Superior temporal gyrus (tissue), 1 donor: ENCODE data around the gene CLTRN.
"Not testable (repeated sequence)": the region's sequence is repeated elsewhere in the genome, so short reads cannot be mapped to it uniquely, and the experiment has no call there.

Experiments used
- DNase-seq: peaks from one replicate; pipeline ENCODE4 v3.0.0-alpha.2; 2016; ENCODE audit errors: extremely low spot score

Gene CLTRN

DNA sequence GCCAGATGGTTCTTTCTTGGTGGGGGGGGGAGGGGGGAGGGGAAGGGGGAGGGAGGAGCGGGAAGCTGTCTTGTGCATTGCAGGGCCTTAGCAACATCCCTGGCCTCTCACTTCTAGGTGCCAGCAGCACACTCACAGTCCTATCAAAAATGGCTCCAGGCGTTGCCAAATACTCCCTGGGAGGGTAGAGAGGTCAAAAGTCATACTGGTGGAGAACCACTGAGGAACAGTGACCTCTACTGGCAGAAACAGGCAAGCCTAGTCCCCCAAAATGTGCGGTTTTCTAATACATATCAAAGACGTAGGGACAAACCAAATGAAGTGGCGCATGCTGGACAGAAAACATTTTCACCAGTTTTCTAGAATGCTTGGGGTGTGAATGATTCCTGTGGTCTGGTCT is 17.1 kb downstream of the CLTRN start:
- not testable (repeated sequence) for DNase-seq

- no peak for DNase-seq
Measured at GRCh38 chrX:15646543-15646942, 18.1 kb downstream of the CLTRN start.

DNA sequence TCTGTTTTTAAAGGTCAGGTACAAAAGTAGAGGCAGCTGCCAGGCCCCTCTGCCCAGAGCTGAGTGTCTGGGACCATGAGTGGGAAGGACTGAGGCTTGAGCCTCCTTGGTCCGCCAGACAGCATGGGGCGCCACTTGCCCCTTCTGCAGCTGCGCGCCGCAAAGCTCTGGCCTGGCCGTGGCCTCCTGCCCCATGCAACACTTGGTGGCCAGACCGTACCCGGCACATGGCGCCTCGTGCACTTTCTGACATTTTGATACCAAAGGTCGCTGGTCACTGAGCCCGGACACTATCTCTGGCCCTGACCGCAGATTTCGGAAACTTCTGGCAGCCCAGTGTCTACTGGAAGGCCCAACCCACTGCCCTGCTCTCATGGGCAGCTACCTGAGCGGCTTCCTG is 18.6 kb downstream of the CLTRN start:
- no peak for DNase-seq

- DNase-seq = no peak
Measured at GRCh38 chrX:15645266-15645665, 19.3 kb downstream of the CLTRN start.

DNA sequence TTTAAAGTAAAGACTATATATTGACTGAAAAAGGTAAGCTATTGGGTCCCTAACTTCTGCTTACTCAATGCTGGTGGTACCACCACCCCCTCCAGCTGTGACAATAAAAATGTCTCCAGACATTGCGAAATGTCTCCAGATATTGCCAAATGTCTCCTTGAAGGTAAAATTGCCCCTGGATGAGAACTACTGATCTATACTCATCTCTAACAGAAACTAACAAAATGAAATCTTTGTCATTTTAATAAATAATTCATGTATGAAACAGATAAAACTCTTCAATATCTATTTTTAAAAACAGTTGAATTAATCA is 20.1 kb downstream of the CLTRN start:
- no peak for DNase-seq

GRCh38 chrX:15643786-15644559 is 20.6 kb downstream of the CLTRN start:
- no peak for DNase-seq

DNA sequence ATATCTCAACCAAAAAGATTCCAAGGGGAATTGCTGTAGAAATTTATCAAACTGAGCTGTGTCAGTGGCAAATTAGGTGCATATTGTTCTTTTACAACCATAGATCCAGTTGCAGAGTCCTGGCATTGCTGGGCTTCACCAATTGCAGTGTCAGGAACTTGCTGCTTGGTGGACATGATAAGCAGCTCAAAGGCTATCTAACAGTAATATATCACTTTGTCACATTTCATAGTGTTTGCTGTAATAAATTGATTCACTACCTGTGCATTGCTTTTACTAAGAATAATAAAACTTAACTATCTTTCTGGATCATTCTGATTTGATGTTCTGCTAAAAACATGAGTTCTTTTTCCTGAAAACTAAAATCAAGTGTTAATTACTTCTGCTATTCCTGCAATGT is 33.0 kb downstream of the CLTRN start:
- DNase-seq = no peak

DNA sequence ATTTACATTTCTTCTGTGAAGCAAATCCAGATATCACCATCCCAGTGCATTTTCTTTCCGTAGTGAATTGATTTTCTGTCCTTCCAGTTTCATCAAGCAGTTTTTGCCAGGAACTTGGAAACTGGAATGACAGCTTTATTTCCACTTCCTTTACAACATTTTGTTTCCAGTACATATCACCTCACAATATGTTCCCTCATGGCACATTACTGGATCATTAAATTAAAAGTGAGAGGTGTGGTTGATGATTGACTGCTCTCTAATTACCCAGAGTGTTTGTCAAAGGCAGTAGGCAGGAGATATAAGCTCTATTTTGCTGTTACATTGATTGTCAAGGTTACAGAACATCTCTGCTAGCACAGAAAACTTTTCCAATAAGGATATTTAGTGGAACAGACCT is 41.6 kb downstream of the CLTRN start:
- DNase-seq = no peak

- no peak for DNase-seq
Measured at GRCh38 chrX:15619053-15619755, 45.4 kb downstream of the CLTRN start.

DNA sequence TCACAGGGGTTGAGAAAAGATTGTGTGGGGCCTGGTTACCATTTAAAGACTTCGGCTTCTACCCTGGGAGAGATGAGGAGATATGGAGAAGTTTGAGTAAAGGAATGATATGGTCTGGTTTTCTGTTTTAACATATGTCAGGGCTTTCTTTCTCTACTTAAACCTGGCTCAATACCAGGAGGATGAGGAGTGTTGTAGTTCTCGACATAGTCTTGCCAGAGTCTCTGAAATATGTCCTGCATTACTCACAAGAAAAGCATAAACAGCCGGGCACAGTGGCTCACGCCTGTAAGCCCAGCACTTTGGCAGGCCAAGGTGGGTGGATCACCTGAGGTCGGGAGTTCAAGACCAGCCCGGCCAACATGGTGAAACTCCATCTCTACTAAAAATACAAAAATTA is 47.5 kb downstream of the CLTRN start:
- DNase-seq = no peak

- no peak for DNase-seq
Measured at GRCh38 chrX:15616531-15616930, 48.1 kb downstream of the CLTRN start.

- no peak for DNase-seq
Measured at GRCh38 chrX:15607067-15607466, 57.5 kb downstream of the CLTRN start.

DNA sequence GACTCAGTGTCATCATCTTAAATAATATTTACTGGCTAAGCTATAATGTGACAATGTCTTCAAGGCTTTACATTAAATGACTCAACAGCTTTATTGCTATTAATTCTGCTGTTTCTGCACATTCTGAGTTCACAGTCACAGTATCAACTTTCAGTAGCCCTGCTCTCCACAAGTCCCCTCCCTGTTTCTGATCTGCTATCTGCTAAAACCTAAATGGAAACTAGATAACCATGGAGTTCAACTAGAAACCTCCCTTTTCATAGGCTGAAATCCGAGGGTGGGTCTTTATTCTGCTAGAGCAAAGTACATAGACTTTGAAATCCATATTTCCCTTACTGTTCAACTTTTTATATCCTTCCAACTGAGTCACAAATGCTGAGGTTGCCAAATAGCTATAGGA is 58.5 kb downstream of the CLTRN start:
- DNase-seq = no peak

- DNase-seq = no peak
Measured at GRCh38 chrX:15605226-15605625, 59.4 kb downstream of the CLTRN start.

DNA sequence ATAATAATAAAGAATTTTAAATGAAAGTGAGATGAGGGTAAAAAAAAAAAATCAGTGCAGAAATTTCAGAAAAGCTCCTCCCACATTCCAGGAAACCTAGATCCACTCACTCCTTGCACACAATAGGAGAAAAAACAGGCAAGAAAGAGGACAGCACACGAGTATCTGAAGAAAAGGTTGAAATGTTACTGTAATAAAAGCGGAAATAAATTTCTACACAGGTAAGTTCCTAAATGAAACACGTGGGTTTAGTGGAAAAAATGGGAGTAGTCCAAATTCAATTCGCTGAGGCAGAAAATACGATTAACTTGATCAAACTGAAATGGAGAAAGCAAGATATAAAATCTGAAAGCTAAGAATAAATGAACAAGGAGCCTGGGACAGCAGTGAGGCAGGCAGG is 61.8 kb downstream of the CLTRN start:
- no peak for DNase-seq

- DNase-seq = no peak
Measured at GRCh38 chrX:15601932-15602331, 62.7 kb downstream of the CLTRN start.

DNA sequence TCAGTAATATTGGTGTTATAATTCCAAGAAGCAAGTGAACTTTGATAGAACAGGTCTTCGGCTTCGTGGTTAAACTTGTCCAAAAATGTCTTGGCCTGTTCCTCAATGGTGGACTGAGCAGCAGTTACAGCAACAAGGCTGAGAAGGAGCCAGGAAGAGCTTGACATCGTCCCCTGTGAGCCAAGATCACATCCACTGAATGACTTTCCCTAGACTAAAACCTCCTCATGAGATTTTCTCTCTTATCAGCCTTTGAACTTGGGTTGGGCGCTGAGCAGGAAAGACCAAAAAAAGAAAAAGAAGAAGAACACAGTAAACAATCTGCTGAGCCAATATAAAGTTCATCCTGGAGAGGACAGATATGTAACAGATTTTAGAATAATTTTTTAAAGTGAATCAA is 63.9 kb downstream of the CLTRN start, which contains the start of gene ACE2:
TSS of gene ACE2 (minus strand) at position 216 of the 400 bp plus-strand sequence. CDS start at position 167, 49 bp downstream.
- DNase-seq = no peak

- DNase-seq = no peak
Measured at GRCh38 chrX:15600049-15600448, 64.6 kb downstream of the CLTRN start.

GRCh38 chrX:15599461-15599860 is 65.1 kb downstream of the CLTRN start:
- no peak for DNase-seq

- DNase-seq = no peak
Measured at GRCh38 chrX:15598026-15598425, 66.6 kb downstream of the CLTRN start.

DNA sequence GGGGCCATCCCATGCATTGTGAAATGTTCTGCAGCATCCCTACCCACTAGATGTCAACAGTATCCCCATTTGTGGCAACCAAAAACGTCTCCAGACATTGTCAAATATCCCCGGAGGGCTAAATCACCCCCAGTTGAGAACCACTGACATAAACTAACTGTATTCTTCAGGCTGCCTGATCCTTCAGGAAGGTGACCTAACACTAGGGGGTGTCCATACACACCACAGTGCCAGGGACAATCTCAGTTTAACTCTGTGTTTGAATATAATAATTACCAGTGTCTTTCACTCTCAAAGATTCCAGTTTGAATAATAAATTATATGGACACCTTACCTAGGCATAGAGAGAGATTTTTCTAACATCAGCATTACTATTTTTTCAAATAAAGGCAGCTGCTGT is 70.2 kb downstream of the CLTRN start:
- no peak for DNase-seq

DNA sequence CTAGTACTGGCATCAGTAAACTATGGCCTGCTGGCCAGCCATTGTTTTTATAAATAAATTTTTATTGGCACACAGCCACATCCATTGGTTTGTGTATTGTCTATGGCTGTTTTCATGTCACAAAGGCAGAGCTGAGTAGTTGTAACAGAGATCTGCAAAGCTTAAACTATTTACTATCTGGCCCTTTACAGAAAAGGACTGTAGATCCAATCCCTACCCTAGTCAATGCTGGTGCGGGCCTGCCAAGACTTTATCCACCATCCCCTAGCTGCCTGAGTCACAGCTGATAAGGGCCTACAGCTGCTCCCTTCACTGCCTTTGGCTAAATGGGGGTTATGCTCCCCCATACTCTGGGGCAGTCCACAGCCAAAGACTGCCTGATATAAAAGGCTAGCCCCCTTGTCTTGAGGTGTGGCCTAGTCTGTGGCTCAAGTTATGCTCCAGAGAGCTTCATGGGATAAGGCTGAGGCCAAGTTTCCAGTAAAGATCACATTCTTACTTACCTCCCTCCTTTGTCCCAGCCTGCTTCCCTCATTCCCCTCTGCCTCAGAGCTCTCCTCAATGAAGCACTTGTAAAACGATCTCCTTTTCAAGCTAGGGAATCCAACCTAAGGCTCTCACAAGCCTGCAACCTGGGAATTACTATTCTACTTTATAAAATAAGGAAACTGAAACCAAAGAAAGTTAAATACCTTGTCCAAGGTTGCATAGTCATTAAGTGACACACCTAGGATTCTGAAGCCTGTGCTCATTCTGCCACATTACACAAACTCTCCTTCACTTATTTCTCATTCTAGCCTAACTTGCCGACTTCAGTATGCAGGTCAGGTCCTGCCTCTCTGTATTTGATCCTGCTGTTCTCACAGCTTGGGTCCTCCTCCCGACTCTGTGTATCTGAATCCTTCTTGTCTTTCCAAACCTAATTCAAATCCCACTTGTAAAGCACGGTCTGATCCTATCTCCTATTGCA is 84.5 kb downstream of the CLTRN start:
- no peak for DNase-seq
